Cardiac septum (tissue), 1 donor: Measurements from ENCODE around the gene PON3. TPM values are rescaled to one million over a fixed set of nuclear protein-coding genes. Genes with fewer than 3 reads are reported as not detected.
"Not testable (repeated sequence)": the region's sequence is repeated elsewhere in the genome, so short reads cannot be mapped to it uniquely, and the experiment has no call there.

ENCODE experiments used
- DNase-seq: peaks from one replicate; pipeline ENCODE4 v3.0.0-alpha.2; 2020; ENCODE audit warnings: low spot score
- intact Hi-C: fragments of 100-400 bp; cut with DNase I; formaldehyde crosslinking; loops from one replicate; pipeline ENCODE4 v1.14.0; 2022
- total RNA-seq: library from RNA; stranded (reverse); fragmentation: NEBNext Ultra II Directional; extraction: Animal tissue kit (Norgen Biotek cat#: 25700); gene quantifications from one replicate; pipeline ENCODE4 v1.2.1, GENCODE V29; 2021
- donor health status: DM: no; HTN: no; CAD: no.

The PON3 gene
- total RNA-seq, 1 donor from 2014 or later, result 0.54 TPM

DNA sequence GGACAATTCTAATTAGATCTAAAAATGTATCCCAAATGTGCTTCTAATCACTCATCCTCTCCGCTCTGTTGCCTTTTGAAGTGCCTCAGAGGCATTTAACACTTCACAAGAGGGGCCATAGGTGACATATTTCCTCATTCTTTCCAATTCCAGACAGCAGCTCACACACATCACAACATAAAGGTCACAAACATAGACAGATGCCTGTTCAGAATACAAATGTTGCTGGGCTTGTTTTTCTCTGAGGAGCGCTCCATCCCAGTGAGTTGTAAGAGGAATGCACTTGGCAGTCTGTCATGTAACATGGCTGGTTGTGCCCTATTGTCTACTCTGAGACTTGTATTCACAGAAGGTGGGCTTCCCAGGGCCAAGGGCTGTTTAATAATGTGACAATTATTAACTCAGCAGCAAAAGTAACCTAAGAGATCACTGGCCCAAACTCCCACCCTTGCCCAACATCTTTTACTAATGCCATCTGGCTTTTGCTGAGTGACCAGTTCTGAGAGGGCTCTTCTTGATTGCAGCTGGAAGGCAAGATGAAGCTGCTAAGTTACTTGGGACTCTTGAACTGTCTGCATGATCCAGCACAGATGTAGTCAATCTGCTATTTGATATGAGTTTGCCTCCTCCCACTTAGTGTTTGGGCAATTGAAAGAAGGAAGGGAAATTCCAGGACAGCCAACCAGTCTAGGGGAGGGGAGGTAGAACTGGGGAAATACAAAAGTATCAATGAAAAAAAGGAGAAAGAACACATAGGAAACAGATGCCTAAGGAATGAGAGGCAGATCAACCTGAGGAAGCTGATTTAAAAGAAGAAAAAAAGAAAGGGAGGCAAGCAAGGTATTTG, 25.0 kb upstream of the PON3 start:
- intact Hi-C loops, result no loop called here
- no peak for DNase-seq

DNA sequence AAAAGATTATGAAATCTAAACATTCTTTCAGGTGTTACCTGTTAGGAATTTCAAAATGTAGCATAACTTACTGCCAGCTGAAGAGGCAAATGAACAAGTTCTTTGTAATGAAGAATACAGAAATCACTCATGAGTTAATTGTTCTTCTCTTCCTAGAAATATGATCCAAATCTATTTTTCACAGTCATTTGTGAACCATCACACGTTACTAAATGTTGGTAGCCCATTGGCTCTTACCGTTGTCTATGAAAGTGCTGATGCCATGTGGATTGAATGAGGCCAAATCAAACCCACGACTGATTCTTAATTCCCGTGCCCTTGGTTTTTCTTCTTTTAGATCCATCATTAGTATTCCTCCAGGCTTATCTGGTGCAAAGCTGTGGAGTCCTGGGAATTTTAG, 15.9 kb upstream of the PON3 start:
- DNase-seq, result no peak
- intact Hi-C loops, result no loop called here

DNA sequence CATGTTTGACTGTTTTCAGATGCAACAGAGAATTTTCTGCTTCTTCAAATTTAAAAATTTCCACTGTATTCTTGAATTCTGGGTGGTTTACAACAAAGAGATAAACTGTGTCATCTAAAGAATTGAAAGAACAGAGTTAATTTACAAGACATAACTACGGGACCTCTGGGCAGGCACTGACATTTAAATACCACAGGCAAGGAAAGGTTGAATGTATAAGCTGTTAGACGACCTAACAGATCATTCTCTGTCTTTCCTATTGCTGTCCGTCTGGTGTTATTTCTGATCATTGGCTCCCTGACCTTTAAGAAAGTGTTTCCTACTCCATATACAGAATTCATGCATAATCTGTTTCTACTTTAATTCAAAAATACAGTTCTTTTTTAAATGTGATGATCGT, 15.5 kb upstream of the PON3 start:
- no peak for DNase-seq
- intact Hi-C loops, result no loop called here

DNA sequence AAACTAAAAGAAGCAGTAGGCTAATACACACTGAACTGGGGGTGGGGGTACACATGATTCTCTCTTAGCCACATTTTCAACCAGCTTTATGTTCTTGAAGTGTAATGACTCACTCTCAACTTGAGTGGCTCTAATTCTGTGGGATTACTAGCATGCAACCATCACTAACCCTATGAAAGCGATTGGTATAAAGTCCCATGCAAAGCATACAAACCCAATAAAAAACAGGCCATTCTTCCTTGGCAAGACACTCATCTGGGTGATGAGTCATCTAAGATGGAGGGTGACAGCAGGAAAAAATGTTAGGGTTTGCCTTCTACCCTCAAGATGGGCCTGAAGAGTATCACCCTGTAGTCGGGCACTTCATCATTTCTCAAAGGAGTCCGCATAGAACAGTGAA, 14.9 kb upstream of the PON3 start:
- intact Hi-C loops, result no loop called here
- DNase-seq, result no peak

DNA sequence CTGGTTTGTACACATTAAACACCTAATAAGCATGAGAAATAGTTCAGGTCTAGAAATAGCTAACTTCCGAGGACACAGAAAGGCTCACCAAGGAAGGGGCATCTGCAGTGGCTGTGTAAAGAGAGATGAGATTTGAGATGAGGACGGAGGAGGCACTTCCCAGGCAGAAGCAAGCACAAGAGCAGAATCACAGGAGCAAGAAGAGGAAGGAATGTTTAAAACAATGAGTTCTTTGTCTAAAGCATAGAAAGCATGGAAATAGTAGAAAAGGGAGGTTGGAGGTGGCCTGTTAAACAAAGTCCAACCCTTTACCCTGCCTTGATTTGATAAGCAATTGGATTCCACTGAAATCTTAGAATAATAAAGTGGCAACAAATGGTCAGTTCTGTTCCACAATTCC, 11.6 kb upstream of the PON3 start:
- intact Hi-C loops, result no loop called here

DNA sequence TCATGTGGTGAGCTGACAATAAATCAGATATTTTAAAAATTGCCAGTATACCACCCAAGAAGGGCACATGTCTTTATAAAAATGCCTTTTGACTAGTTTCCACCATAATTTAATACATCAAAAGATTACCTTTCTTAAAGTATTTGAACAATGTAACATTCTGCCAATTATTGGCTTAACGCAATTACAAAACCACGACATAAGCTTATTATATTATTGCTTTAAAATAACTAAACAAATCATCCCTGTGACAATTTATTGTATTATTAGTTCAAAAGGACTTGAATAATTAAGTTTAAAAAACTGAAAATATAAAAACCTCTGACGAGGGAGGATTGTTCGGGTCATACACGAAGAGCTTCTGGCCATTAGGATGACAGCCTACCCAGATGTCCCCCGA, 9.6 kb upstream of the PON3 start:
- no peak for DNase-seq
- intact Hi-C loops, result no loop called here

More for the DNA sequence above, 11.6 kb upstream of the PON3 start:
- no peak for DNase-seq

DNA sequence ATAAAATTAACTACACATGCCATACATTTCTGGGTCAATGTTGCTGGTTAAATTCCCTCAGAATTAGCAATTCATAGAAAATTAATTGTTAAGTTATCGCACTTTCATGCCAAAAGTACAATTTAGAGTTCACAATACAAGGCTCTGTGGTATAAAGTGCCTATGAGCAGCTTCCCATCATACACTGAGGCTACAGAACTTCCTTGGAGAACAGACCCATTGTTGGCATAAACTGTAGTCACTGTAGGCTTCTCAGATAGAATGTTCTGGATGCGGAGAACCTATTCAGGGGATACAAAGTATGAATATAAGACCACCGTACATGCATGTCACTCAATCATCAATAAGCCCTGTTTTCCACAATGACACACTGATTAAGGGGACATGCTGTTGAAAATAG, 9.0 kb upstream of the PON3 start:
- intact Hi-C loops, result no loop called here
- DNase-seq, result no peak

DNA sequence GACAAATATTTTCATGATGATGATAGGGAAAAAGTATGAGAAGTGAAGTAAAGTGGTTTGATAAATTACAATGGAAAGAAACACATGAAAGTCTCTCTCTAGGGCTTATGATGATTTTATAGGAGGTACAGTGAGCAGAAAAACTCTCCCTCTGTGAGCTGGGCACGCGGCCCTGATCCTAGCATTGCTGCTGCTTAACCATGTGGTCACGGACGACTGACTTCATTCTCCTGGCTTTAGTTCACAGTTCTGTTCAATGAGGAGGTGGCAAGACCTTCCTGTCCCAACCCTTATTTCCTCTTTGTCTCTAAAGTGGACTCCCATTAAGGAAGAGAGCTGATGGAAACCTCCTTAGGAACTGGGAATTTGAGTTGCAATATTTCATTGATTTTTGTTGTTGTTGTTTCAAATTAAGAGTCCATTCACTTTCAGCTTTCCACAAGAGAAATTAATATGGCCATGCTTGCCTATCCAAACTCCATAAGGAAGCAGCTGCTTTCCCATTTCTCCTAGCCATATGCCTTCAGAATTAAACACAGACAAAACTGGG, 8.2 kb upstream of the PON3 start:
- intact Hi-C loops, result no loop called here
- DNase-seq, result no peak

DNA sequence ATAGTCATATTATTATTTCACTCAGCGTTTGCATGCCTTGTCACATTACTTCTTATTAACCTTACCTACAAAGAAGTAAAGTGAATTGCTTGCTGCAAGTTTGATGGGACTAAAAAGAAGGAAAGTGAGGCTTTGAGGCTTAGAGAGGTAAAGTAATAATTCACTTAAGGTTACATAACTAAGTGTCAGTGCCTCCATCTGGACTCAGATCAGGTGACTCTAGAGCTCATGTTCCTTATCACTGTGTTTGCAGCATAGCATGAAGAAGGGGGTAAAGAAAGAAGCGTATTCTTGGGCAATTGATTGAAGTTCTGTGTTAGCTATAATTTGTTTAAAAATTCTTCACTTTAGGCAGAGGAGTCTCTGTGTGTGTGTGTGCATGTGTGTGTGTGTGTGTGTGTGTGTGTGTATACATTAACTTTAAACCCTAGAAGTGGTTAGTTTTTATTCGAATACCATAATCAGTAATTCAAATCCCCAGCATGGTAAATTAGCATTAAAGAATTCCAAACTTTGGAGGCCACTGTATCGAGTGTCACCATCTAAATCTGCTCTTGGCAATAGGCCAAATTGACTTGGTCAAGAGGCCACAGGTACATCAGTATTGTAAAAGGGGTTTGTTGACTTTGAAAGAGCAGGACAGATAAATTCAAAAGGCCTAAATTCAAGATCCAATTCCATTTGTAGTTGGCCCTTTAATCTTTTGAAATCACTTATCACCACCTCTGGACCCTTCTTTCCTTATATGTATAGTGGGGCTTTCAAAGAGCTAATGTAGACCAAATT, 2.2 kb upstream of the PON3 start:
- DNase-seq, result no peak
- intact Hi-C loops, result no loop called here

DNA sequence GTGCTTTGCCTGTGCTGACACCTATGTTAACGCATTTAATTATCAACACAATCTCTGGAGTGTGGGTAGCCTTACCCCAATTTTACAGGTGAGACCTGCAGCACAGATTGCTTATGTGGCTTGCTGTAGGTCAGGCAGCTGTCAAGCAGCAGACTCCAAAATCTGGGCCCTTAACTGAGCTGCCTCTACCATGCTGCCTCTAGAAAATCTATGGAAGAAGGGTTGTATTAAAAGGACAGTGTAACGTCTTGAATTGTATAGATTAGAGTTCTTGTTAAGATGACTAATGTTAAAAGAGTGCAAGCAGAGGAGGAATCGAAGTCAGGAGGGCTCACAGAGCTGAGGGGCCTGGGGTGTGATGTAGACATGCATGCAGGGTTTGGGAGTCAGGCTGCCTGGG, 1.2 kb upstream of the PON3 start:
- no peak for DNase-seq
- intact Hi-C loops, result no loop called here

DNA sequence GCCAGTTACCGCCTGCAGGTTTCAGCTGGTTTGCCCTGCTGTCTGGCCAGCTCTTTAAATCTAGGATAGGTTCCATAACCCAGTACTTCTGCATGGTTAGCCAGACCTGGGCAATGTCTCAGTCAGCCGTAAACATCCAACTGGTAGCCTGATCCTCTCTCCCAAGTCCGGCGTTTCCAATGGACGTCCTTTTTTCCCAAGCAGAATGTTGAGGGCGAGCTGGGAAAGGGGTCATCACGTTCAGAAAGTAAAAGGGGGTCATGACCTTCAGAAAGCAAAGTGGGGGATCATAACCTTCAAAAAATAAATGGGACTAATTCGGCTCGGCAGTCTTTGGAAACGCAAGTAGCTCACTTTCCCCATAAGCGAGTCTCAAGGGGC, 430 bp downstream of the PON3 start:
- no peak for DNase-seq
- intact Hi-C loops, result no loop called here

DNA sequence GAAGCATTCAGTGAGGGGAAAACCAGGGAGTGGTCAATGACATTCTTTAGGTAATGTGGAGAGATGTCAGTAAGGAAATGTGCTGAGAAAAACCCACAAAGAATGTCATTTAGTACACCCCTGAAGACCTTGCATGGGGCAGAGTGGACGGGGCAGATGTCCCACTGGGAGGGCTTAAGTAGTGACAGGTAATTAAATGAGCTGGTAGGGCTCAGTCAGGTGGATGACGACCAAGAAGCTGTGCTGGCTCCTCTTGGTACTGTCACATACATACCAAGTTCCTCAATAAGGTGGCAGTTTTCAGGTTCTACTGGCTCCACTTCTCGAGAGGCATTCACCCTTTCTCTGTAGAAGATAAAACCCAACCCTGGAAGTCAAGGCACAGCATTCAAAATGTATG, 1.8 kb downstream of the PON3 start:
- DNase-seq, result no peak
- intact Hi-C loops, result no loop called here

DNA sequence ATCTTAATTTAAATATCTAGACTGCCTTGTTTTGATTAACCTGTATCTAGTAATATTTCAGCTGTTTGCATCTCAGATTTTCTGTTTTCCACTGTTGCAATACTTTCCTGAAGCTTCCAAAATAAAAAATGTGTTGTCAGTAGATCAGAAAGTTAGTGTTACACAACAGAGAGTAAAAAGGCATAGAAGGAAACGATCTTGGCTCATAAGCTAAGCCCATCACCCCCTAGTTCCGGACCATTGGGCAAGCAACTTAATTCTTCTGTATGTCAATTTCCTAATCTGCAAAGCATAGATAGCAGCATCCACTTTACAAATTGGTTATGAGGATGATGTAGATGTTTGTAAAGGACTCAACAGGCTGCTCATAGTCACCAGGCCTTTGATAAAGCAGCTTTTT, 4.4 kb downstream of the PON3 start:
- intact Hi-C loops, result no loop called here
- no peak for DNase-seq

DNA sequence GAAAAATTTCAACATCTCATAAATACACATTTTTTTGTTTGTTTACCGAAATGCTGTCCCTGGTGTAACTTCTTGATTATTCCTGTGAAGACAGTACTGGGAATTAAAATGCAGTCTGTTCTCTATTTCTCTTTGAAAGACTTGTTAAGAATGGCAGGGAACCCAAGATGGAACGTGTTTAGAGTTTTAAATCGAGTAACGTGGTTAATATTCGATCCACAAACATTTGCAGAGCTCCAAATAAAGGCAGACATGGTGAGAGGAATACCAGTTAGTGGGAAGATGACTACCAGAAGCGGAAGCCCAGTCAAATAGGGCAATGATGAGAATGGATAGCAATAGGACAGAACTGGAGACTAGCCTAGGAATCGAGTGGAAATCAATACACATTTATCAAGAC, 6.7 kb downstream of the PON3 start:
- intact Hi-C loops, result no loop called here
- DNase-seq, result no peak

DNA sequence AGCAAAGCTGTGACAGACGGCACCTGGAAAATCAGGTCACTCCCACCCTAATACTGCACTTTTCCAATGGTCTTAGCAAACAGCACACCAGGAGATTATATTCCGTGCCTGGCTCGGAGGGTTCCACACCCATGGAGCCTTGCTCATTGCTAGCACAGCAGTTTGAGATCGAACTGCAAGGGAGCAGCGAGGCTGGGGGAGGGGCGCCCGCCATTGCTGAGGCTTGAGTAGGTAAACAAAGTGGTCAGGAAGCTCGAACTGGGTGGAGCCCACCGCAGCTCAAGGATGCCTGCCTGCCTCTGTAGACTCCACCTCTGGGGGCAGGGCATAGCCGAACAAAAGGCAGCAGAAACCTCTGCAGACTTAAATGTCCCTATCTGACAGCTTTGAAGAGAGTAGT, 16.7 kb downstream of the PON3 start:
- intact Hi-C loops, DNase-seq: not testable (repeated sequence)

DNA sequence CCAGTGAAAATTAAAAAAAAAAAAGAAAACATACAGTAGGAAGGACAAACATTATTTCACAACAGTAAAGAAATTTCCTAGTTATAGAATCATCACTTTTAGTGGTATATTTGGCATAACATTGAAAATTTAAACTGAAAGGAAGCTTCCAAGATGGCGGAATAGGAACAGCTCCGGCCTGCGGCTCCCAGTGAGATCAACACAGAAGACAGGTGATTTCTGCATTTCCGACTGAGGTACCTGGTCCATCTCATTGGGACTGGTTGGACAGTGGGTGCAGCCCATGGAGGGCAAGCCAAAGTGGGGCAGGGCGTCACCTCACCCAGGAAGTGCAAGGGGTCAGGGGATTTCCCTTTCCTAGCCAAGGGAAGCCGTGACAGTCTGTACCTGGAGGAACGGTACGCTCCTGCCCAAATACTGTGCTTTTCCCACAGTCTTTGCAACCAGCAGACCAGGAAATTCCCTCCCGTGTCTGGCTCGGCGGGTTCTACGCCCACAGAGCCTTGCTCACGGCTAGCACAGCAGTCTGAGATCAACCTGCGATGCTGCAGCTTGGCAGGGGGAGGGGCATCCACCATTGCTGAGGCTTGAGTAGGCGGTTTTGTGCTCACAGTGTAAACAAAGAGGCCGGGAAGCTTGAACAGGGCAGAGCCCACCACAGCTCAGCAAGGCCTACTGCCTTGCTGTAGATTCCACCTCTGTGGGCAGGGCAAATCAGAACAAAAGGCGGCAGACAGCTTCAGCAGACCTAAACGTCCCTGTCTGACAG, 19.4 kb downstream of the PON3 start:
- intact Hi-C loops, result no loop called here
- no peak for DNase-seq

DNA sequence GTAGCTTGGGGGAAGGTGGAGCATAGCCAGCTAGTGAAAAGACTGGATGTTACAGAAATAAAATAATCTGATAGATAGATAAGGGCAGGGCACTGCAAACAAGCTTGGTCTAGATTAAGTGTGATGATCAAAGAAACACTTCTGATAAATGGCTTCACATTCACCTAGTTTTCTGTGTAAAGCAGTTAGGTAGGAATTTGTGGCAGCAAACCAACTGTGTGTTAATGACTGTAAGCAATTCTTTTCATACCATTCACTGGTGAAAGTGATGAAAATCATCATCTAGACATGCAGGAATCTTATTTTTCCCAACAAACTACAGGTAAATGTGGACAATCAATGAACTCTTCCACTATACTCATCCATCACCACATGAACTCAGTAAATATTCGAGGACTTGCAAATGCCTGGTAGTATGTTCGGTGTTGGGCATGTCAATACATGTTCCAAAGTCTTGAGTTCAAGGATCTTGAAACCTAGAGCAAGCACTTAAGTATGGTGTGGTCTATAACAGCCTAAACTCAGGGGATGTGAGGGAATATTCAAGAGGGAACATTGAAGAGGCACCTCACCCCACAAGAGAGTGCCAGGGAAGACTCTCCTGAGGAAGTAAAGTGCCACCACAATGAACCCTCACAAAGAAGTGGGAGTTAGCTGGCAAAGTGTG, 20.5 kb downstream of the PON3 start:
- intact Hi-C loops, result no loop called here
- no peak for DNase-seq

DNA sequence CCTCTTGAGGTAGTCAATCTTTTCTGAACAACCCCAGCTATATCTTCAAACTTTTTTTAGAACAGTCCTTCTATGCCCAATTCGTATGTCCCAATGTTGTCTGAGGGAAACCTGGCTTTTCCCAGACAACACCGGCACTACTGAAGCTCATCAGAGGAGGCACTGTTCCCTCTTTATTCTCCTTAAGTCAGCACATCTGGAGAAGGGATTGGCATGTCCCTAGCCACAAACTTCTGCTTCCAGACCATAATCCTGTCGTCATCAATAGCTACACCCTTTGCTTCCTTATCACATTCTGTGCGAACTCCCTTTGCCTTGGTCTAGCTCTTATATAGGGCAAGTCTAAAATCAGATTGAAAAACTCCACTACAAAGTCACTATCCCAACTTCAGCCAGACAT, 22.9 kb downstream of the PON3 start:
- intact Hi-C loops, result no loop called here
- no peak for DNase-seq

DNA sequence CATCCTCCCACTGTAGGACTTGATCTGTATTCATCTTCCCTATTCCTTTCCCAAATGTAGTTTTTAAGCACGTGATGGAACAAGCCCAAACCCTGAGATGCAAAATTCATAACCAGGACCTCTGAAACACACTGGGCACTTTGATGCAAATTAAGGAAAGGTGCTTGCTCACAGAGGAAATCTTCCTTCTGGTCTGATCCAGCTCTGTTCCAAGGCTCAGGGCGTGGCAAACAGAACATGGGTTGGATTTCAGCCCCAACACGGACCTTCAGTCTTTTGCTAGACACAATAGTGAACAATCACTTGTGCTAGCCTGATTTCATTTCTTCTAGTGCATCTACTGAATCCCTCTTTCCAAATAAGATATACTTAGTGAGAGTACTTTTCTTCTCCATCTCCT, 27.9 kb downstream of the PON3 start:
- intact Hi-C loops, result no loop called here
- no peak for DNase-seq

DNA sequence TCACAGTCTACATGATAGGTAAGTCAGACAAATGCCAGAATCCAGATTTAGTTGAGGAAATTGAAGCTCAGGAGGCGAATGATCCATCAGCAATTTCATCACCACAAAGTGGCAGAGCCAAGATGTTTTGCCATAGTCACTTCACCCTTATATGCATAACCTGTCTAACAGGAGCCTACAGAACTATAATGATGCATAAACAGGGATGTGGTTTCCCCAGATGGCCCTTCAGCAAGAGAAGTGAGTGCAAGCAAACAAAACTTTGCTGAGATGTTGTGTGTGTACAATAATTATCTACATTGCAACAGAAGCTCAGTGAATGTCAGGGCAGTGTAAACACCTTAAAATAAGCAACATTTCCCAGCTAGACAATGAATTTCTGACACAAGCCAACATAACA, 28.6 kb downstream of the PON3 start:
- DNase-seq, result no peak
- intact Hi-C loops, result no loop called here
